Activated CD8-positive, alpha-beta memory T cell treated with anti-CD3 and anti-CD28 coated beads, Interleukin-2, amount 50 U/mL, for 4 hours (primary cell): ENCODE data around the gene SYTL3.
A peak's percentile ranks its signal among the peaks of the same experiment; 100 is the strongest.

Source experiments
- DNase-seq: peaks from one replicate; pipeline ENCODE4 v3.0.0-alpha.2; 2020

Gene SYTL3

DNA sequence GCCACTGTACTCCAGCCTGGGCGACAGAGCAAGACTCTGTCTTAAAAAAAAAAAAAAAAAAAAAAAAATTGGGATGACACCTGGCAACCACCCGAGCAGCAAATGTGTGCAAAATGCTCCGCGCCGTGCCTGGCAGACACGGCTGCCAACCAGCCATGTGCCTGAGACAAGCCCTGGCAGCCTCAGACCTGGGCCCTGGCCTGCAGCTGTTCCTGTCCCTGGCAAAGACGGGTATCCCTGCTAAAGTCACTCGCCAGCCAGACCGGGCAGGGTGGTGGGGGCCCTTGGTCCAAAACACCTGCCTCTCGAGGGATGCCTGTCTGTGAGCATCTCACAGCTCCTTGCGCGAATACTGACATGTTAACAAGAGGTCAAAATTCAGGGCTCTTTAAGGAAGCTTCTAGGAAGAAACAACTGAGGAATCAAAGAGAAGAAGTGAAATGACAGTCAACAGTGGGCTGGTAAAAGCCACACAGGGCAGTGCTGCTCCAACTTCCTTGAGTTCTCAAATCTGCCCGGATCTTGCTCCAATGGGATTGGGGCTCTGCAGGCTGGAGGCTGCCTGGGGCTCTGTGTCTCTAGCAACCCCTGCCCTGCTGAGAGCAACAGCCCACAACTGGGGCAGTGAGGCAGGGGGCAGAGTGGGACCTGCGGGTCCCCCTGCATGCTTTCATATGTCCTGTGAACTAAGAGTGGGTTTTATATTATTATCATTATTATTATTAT lies 53.4 kb downstream of the SYTL3 start:
- no peak for DNase-seq

DNA sequence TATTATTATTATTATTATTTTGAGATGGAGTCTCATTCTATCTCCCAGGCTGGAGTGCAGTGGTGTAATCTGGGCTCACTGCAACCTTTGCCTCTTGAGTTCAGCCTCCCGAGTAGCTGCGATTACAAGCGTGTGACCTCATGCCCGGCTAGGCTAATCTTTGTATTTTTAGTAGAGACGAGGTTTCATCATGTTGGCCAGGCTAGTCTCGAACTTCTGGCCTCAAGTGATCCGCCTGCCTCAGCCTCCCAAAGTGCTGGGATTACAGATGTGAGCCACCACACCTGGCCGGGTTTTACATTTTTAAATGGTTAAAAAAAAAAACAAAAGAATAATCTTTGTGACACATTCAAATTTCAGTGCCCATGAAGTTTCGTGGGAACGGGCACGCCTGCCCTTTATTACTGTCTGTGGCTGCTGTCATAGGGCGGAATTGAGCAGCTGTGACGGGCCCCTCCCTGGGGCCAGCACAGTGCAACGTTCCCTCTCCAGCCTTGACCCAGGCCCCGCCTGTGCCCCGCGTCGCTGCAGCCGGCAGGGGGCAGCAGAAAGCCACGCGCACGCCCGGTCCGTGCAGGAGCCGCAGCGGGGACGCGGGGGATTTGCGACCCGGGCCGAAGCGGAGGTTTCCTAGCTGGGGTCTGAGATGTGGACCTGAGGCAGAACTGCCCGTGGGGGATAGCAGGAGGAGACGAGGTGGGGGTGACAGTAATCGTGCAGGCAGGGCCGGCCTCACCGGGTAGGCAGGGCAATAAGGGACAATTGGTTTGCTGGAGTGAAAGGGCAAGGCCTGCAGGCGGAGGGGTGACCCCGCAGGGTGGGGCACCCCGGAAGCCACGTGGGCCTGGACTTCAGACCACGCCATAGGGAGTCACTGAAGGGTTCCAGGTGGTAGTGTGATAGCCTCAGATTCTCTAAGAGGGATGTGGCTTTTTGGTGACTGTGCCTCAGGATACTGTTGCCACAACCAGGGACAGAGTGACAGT lies 54.3 kb downstream of the SYTL3 start:
- DNase-seq, result peak; percentile 82

DNA sequence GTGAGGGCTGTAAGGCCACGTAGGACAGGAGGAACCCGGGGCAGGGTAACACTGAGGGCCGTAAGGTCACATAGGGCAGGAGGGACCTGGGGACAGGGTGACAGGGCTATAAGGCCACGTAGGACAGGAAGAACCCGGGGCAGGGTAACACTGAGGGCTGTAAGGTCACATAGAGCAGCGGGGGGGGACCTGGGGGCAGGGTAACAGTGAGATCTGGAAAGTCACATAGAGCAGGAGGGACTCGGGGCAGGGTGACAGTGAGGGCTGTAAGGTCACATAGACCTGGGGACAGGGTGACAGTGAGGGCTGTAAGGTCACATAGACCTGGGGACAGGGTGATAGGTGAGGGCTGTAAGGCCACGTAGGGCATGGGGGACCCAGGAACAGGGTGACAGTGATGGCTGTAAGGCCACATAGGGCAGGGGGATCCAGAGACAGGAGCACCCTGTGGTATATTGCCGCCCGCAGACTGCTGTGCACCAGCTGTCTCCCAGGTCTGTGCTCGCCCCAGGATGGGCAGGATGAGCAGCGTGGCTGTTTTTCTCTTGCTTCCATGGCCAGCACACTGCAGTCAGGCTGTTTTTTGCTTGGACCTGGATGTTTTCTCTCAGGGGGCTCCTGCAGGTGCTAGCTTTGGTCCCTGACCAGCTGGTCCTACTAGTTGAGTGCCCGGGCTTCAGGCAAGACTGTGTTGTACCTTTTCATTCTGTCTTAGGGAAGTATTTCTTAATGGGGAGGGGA lies 55.7 kb downstream of the SYTL3 start:
- no peak for DNase-seq

DNA sequence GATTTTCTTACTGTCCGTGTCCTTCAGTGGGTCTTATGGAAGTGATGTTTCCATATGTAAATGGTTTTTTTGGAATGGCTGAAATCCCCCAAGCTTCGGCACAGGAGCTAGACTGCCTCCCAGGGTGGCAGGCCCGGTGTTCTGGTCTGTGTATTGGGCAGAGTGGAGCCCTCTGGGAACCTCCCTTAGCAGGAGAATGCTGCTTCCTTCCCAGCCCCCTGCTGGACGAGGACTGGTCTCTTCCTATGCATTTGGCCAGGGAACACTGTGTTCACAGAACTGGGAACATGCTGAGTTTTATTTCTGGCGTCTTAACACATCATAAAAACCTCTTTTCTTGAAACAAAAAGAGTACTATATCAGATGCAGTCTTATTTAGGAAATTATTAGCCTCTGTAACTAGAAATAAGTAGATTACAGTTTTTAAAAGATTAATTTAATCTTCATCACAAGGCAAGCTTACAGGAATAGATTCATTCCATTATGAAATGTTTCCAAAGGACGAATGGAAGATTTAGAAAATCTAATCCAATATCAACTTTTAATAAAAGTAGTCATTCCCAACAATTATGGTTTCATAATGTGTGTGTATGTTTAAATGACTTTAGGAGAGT lies 56.6 kb downstream of the SYTL3 start:
- DNase-seq, result no peak

DNA sequence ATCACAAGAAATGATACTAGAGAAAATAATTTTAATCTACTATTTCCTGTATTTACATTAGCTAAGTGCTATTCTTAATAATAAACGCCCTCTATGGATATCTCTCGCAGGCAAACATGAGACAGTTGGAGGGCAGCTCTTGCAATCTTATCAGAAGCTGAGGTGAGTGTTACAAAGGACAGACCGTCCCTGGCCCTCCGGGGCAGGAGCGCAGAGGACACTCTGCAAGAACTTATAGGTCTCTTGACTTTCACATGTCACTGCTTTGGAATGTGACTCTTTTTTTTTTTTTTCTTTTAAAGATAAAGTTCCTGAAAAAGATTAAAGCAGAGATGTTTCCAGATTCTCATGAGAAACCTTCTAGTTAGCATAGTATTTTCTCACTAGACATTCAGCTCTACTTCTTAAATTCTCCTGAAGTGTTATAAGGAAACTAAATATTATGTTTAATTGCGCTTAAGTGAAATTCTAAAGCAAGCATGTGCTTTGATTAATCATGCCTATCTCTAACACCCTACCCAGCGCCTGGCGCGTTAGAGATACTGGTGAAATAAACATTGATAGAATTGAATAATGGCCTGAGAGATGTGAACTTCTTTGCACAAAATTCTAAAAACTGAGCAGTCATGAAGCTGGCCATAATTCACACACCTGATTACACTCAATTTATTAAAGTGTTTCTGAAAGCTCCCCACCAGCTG lies 57.4 kb downstream of the SYTL3 start:
- no peak for DNase-seq

DNA sequence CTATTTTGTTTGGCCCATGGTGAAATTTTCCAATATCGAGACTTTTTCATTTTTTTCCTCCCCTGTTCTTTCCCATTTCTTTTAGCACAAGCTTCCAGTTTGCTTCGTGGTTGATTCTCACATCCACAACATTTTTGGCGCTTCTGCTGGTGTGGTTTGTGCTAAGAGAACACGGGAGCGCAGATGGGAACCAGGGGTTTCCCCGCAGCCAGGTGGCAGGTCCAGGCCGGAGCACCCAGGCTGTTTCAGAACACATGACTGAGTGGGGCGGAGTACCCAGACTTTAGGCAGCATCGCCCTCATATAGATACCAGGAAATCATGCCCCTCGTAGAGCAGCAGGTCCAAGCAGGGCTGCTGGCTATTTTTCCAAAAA lies 58.0 kb downstream of the SYTL3 start:
- no peak for DNase-seq

DNA sequence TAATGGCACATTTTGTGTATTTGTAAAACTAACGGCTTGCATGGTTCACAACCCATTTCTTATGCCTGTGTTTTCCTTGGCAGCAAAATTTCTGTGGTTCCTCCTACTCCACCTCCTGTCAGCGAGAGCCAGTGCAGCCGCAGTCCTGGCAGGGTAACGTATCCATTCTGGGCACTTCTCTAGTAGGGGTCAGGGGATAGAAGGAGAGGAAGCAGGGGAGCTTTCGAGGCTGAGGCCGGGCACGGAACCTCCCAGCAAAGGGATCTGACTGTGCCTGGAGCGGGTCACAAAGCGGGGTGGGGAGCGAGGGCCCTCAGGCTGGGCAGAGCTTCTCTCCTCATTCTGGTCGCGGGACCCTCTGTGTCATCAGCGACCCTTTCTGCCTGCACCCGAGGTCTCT lies 58.4 kb downstream of the SYTL3 start:
- DNase-seq, result no peak

DNA sequence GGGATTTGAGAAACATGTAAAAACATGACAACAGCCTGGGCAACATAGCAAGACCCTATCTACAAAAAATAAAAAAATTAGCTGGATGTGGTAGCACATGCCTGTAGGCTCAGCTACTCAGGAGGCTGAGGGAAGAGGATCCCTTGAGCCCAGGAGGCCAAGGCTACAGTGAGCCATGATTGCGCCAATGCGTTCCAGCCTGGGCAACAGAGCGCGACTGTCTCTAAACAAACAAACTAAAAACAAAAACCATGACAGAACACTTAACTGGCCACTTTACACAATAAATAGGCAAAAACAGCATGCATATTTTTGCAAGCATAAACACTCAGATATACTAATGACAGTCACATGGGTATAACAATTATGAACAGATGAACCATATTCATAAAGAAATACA lies 60.0 kb downstream of the SYTL3 start:
- DNase-seq, result no peak

DNA sequence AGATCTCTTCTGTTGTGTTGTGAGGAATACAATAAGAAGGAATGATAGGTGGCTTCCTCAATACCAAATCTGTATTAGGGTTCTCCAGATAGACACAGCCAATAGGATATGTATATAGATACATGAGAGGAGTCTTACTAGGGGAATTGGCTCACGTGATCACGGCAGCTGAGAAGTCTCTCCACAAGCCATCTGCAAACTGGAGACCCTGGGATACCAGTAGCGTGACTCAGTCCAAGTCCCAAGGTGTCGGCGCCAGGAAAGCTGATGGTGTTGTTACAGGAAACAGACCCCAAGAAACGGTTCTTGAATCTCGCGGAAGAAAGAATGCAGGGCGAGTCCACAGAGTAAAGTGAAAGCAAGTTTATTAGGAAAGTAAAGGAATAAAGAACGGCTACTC lies 61.4 kb downstream of the SYTL3 start:
- DNase-seq, result no peak

DNA sequence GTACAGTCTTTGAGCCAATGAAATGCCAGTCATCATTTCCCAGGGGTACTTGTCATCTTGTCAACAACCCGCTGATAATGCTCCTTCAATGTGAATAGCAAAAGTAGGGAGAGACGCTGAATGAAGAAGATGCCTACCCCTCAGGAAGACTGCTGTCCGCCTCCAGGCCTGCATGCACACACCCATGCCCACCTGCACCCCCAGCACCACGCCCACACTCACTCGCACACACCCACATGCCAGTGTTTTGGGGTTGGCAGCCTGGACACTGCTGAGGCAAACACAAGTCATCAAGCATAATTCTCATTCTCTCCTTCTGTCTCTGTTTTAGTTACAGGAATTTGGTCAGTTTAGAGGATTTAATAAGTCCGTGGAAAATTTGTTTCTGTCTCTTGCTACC lies 63.6 kb downstream of the SYTL3 start:
- no peak for DNase-seq

DNA sequence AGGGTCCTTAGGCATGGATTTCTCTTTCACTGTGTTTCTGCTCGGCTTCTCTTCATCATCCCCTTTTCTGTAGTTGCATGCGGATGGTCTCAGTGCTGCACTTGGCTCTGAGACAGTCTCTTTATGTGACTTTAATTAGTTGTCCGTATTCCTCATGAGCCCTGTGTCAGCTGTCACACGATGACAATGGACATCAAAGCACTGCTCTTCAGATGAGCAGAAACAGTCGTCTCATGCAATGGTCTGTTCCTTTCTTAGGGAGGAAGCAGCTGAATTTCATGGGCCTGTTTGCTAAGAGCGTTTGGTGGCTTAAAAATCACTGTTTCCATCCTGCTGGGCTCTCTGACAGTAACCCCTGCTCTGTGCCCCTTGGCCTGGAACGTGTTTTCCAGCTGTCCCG lies 64.9 kb downstream of the SYTL3 start:
- DNase-seq, result no peak

DNA sequence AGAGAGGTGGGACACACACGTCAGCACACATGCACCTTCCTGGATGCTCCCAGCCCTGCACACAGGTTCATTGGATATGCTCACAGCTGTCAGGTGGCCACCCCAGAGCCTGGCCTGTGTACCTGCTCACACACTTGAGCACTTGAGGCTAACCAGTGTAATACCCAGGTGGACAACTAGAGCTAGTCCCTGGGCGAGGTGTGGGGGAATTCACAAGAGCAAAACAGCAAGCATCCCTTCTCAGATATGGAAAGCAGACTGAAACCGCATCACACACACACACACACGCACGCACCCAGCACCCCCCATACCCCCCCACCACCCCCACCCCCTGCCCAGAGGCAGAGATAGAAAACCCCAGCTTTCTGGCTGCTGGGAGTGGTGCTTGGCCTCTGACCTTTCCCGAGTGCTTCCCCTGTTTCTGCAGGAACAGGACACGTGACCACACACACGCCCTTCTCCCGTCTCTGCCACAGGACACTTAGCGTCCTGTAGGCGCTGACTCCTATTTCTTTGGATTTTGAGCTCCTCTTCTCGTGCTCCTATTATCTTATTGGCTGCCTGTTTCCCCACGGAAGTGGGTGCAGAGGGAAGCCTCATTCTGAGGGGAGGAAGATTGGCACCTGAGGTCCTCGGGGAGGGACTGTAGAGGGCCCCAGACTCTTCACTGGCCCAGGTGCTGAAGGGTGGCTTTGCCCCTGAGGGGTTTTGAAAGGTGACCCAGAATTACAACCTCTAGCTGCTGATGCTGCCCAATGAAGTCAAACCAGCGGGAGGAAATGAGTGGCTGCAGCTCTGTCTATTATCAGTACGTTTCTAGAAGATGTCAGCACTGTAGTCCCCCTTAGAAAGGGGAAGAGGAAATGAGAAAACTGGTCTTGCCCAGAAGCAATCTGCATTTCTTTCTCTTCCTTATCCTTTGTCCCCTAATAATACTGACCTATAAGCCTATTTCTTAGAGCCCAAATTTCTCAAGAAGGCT lies 65.8 kb downstream of the SYTL3 start:
- no peak for DNase-seq

DNA sequence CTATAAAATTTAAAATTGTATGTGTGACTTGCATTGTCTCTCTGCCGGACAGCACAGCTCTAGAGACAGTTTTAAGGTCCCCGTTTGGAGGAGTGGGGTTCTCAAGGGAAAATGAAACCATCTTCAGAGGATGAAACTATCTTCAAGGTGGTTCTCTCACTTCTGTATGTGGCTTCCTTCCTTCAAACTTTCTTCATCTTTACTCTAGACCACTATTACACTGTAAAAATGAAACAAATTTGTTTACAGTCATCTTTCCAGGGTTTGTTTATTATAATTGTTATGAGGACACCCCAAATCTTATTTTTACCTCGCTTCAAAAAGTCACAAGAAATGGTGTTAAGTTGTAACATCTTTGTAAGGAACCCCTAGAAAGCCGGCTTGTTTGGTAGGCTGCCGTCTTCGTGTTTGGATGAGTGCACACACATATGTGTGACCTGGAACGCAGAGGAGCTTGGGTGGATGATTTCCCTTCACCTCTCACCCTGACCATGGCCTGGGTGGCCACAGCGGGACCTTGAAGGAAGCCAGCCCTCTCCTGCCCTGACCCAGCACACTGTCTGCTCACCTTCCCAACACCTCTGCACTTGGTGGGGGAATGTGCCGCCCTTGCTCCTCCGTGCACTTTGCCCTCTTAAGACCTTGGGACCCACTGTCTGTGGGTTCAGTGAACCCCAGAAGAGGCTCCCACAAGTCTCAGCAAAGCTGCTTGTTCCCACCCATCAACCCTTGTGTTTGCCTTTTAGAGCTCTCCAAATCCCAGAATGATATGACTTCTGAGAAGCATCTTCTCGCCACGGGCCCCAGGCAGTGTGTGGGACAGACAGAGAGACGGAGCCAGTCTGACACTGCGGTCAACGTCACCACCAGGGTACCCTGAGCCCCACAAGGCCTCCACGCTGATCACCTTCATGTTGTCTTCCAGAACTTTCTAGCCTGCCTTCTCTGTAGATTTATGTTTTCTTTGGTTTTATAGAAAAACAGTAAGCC lies 67.8 kb downstream of the SYTL3 start:
- no peak for DNase-seq

DNA sequence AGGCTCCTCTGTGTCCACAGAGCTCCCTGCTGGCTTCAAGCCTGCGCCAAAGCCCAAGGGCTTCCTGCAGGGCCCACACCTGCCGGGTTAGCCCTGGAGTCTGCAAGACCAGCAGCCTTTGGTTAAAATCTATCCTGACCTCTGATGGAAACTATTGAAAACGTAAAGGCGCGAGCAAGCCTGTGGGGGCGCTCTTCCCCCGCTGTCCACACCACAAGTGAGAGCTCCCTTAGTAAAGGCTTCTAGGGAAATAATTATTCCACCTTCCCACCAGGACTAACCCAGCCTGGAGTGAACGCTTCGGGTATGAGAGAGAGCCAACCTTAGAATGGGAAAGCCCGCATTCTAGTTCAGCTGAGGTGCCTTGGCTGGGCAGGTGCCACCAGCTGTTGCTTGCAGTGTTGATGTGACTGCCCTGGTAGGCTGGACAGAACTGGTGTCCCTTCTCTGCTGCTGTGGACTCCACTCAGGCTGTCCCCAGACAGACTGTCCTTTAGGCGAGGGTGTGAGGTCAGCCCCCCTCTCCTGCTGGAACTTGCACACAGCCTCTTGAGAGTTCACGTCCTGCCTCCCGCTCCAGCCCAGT lies 68.7 kb downstream of the SYTL3 start:
- DNase-seq, result no peak

DNA sequence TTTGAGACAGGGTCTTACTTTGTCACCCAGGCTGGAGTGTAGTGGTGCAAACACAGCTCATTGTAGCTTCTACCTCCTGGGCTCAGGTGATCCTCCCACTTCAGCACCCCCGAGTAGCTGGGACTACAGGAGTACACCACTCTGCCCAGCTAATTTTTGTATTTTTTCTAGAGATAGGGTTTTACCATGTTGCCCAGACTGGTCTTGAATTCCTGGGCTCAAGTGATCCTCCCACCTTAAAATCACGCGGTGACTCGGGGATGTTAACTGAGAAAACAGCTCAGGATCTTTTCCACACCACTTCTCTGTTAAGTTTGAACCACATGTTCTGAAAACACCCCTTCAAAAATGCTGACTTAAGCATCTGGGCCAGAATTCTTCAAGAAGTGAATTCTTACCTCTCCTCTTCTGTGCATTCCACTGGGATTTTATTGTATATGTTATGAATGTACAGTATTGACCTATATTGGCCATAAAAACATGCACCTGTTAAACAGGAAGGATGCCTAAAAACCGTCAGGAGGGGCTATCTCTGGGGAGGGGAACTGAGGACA lies 72.4 kb downstream of the SYTL3 start:
- no peak for DNase-seq

DNA sequence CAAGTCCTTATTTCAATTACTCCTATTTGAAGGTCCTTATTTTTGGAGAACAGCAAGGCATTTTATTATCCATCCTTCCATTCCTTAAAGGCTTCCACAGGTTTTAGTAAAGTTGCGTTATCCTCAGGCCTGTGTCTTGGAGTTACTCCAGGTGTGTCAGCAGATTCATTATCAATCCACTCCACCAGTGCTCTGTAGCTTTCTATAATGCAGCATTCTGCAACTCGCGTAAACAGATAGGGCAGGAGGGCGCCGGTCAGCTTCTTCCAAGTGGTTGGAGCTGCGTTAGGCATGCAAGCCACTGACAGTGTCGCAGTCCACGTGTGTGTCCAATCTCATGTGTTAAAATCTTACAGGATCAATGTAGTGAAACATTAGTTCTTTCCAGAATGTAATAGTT lies 75.8 kb downstream of the SYTL3 start:
- DNase-seq, result no peak

DNA sequence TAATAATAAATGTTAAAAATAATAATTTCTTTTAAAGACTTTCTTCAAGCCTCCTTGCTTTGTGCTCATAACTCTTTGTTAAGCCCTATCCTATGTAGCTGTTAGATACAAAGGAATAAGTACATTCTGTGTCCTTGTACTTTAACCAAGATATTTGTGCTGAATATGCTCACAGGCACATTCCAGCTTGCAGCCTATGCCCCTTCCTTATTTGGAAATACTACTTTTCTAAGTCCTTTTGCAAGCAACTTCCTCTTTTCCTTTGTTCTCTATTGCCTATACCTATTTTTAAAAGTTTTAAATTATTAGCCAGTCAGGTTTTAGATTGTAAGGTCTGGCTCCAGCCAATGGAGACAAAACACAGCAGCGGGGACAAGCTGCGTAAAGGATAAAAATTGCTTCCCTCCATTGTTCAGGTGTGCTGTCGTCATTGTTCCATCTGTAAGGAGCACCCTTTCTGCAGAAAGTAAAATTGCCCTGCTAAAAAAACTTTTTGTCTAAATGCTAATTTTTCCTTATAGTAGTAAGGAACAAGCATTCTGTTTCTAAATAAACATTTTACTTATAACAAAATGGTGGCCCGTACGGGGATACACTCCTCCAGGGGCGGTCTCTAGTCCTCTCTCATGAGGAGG lies 80.2 kb downstream of the SYTL3 start:
- DNase-seq, result no peak

DNA sequence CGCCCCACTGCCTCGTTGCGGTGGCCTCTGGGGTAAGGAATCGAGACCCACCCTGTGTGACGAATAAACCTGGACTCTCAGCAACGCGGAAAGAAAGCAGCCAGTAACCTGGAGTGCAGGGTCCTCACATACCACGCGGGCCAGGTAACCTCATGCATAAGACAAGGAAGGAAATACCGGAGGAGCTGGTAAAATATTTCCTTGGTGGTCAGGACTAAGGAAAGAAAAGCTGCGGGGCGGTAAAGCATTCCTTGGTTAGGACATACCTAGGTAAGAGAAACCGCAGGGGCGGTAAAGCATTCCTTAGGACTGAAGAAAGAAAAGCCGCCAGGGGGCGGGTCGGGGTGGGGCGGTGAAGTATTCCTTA lies 80.7 kb downstream of the SYTL3 start:
- no peak for DNase-seq

DNA sequence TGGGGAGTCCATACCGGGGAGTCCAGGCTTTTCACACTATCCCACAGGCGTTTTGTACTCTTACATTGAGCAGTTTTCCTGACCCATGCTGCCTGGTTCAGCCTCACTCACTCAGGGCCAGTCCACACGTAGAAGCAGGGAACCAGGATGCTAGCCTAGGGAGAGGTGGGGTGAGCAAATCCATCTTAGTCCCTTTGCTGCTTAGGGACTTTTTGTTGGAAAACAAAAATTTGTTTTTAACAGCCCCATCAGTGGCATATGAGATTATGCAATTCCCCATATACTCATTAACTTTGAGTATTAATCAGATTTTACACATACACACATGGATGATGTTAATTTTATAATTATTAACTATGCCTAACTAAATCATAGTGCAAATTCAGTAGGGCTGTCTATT lies 85.2 kb downstream of the SYTL3 start:
- DNase-seq, result no peak
